Measurements from ENCODE around the gene IL17A. TPM values are rescaled to one million over a fixed set of nuclear protein-coding genes. Genes with fewer than 3 reads are reported as not detected.

The IL17A gene
- not detected in 2 replicates for total RNA-seq

GRCh38 chr6:52186075-52186474 lies at the start of gene IL17A:
Gene IL17A, plus strand, starts transcription at chr6:52186375. Its CDS starts 57 bp downstream, at chr6:52186432.
- Histone ChIP-seq H3K36me3 (ENCODE audit: control insufficient read depth, insufficient read depth, low read length) (no peaks in the 10 kb centered on the region), H3K27me3 (ENCODE audit: control insufficient read depth, insufficient read depth, low read length) (no peaks in the 10 kb centered on the region), H3K4me3 (ENCODE audit: low read depth, low read length) (no peak within 1 kb of the TSS)
- no peak for TF ChIP-seq CTCF (IDR thresholded peaks at IDR 0.05; ENCODE audit: insufficient read depth, low read length, poor library complexity, severe bottlenecking)
- DNase-seq (ENCODE audit: low read depth) = no peak

- Histone ChIP-seq H3K27me3 (ENCODE audit: control insufficient read depth, insufficient read depth, low read length) (no peaks in the 10 kb centered on the region), H3K36me3 (ENCODE audit: control insufficient read depth, insufficient read depth, low read length) (no peaks in the 10 kb centered on the region), H3K4me3 (ENCODE audit: low read depth, low read length) (no peak overlapping the region)
- DNase-seq (ENCODE audit: low read depth) = no peak
- no peak for TF ChIP-seq CTCF (IDR thresholded peaks at IDR 0.05; ENCODE audit: insufficient read depth, low read length, poor library complexity, severe bottlenecking)
These were observed 49.2 kb upstream of the IL17A start for GRCh38 chr6:52136934-52137467.

- H3K36me3 ChIP-seq (ENCODE audit: control insufficient read depth, insufficient read depth, low read length) = no peaks in the 10 kb centered on the region
- no peak overlapping the region for H3K4me3 ChIP-seq (ENCODE audit: low read depth, low read length)
- DNase-seq (ENCODE audit: low read depth) = no peak
- H3K27me3 ChIP-seq (ENCODE audit: control insufficient read depth, insufficient read depth, low read length) = no peaks in the 10 kb centered on the region
- no peak for TF ChIP-seq CTCF (IDR thresholded peaks at IDR 0.05; ENCODE audit: insufficient read depth, low read length, poor library complexity, severe bottlenecking)
These were observed 47.9 kb upstream of the IL17A start for GRCh38 chr6:52138284-52138683.

- no peak for DNase-seq (ENCODE audit: low read depth)
- Histone ChIP-seq H3K27me3 (ENCODE audit: control insufficient read depth, insufficient read depth, low read length) (no peaks in the 10 kb centered on the region), H3K4me3 (ENCODE audit: low read depth, low read length) (no peak overlapping the region), H3K36me3 (ENCODE audit: control insufficient read depth, insufficient read depth, low read length) (no peaks in the 10 kb centered on the region)
- no peak for TF ChIP-seq CTCF (IDR thresholded peaks at IDR 0.05; ENCODE audit: insufficient read depth, low read length, poor library complexity, severe bottlenecking)
These were observed 46.0 kb upstream of the IL17A start for GRCh38 chr6:52139985-52140680.

DNA sequence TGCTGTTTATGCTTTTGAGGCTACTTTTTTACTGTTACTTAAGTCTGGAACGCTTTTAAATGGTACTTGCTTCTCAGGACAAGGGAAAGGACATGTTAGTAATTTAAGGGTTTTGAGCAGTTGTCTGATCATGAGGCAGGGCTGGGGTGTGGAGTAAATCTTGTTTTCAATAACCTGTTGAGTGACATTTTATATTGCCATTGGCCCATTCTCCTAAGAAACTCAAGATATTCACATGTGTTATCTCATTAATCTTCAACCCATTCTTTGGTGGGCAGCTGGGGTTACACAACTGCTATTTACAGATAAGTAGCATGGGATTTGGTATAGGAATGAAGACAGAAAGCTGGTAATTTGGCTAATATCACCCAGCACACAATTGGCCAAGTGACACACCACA lies 44.6 kb upstream of the IL17A start:
- H3K36me3 ChIP-seq (ENCODE audit: control insufficient read depth, insufficient read depth, low read length) = no peaks in the 10 kb centered on the region
- DNase-seq (ENCODE audit: low read depth) = no peak
- no peak overlapping the region for H3K4me3 ChIP-seq (ENCODE audit: low read depth, low read length)
- no peak for TF ChIP-seq CTCF (IDR thresholded peaks at IDR 0.05; ENCODE audit: insufficient read depth, low read length, poor library complexity, severe bottlenecking)
- H3K27me3 ChIP-seq (ENCODE audit: control insufficient read depth, insufficient read depth, low read length) = no peaks in the 10 kb centered on the region

DNA sequence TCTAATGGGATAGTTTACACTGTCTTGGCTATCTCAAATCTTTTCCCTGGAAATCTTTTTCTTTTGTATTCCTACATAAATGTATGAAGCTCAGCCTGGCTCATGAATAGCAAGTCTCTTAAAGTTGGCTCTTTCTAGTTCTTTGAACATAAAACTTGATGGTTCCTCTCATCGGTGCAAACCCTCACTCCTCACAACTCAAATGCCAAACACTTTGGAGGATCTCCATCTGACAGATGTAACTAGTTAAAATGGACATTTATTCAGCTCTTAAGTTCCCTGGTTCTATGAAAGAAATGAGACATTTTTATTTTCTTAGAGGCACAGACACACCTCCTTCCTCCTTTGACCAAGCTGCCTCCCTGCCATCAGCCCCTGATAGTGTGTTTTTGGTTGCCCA lies 43.6 kb upstream of the IL17A start:
- H3K36me3 ChIP-seq (ENCODE audit: control insufficient read depth, insufficient read depth, low read length) = no peaks in the 10 kb centered on the region
- H3K27me3 ChIP-seq (ENCODE audit: control insufficient read depth, insufficient read depth, low read length) = peaks cover 2% of the 10 kb centered on the region
- H3K4me3 ChIP-seq (ENCODE audit: low read depth, low read length) = no peak overlapping the region
- DNase-seq (ENCODE audit: low read depth) = no peak
- TF ChIP-seq CTCF (IDR thresholded peaks at IDR 0.05; ENCODE audit: insufficient read depth, low read length, poor library complexity, severe bottlenecking) = no peak

Measured in kidney epithelial cell (primary cell).